CD8-positive, alpha-beta memory T cell (primary cell): ENCODE measurements around the gene TCEAL3. TPM values are rescaled to one million over a fixed set of nuclear protein-coding genes. Genes with fewer than 3 reads are reported as not detected.
"Not testable (repeated sequence)": the region's sequence is repeated elsewhere in the genome, so short reads cannot be mapped to it uniquely, and the experiment has no call there.

Source experiments
- CTCF ChIA-PET: fragments of 350-600 bp; sonication (Branson Sonifier 250); formaldehyde crosslinking; loops from one replicate; lab custom pipeline; 2021; ENCODE audit warnings: antibody characterized with exemption; lab: Charles Lee
- POLR2A ChIA-PET: fragments of 350-600 bp; sonication (Branson Sonifier 250); formaldehyde crosslinking; loops from one replicate; lab custom pipeline; 2021; ENCODE audit warnings: antibody characterized with exemption; lab: Charles Lee
- DNase-seq, 5 donors: peaks; one replicate each; pipeline versions ENCODE4 v3.0.0 to v3.0.0-alpha.2; 2020 to 2022; ENCODE audit warnings: mixed read lengths in 1 of 5
- H3K27ac ChIP-seq: one replicate; pipeline ENCODE4 v1.7.0; 2013; ENCODE audit warnings: low read depth, mild to moderate bottlenecking, low read length, moderate library complexity
- H3K27me3 ChIP-seq: 2 replicates; pipeline ENCODE4 v1.7.0; 2013; ENCODE audit warnings: low read length, mild to moderate bottlenecking; ENCODE audit not compliant: insufficient read depth, poor library complexity, severe bottlenecking
- H3K36me3 ChIP-seq: 2 replicates; pipeline ENCODE4 v1.7.0; 2013; ENCODE audit warnings: mild to moderate bottlenecking, low read length, moderate library complexity; ENCODE audit not compliant: insufficient read depth
- H3K4me1 ChIP-seq: 2 replicates; pipeline ENCODE4 v1.7.0; 2013; ENCODE audit warnings: mild to moderate bottlenecking, low read length, moderate library complexity; ENCODE audit not compliant: insufficient read depth
- H3K4me3 ChIP-seq: 2 replicates; pipeline ENCODE4 v1.7.0; 2013; ENCODE audit warnings: mild to moderate bottlenecking, low read length
- H3K9me3 ChIP-seq: 2 replicates; pipeline ENCODE4 v1.7.0; 2013; ENCODE audit warnings: mild to moderate bottlenecking, low read length
- H3K27ac Mint-ChIP-seq, 8 donors: one replicate each; pipeline ENCODE4 v1.8.0; 2020 to 2021; ENCODE audit warnings: mixed read lengths in 8 of 8, mild to moderate bottlenecking in 6 of 8, inconsistent platforms in 3 of 8, moderate library complexity in 3 of 8
- H3K27me3 Mint-ChIP-seq, 2 donors: one replicate each; pipeline ENCODE4 v1.8.0; 2020 to 2021; ENCODE audit warnings: mixed read lengths in 2 of 2, mild to moderate bottlenecking in 1 of 2, moderate library complexity in 1 of 2
- H3K36me3 Mint-ChIP-seq, 3 donors: one replicate each; pipeline ENCODE4 v1.8.0; 2020 to 2021; ENCODE audit warnings: mixed read lengths in 3 of 3, inconsistent platforms in 1 of 3, mild to moderate bottlenecking in 1 of 3
- H3K4me1 Mint-ChIP-seq, 3 donors: one replicate each; pipeline ENCODE4 v1.8.0; 2020 to 2021; ENCODE audit warnings: mixed read lengths in 3 of 3, inconsistent platforms in 1 of 3, mild to moderate bottlenecking in 1 of 3
- H3K4me3 Mint-ChIP-seq, 7 donors: one replicate each; pipeline ENCODE4 v1.8.0; 2020 to 2021; ENCODE audit warnings: mixed read lengths in 7 of 7, mild to moderate bottlenecking in 6 of 7, moderate library complexity in 4 of 7, inconsistent platforms in 2 of 7
- H3K9me3 Mint-ChIP-seq, 5 donors: one replicate each; pipeline ENCODE4 v1.8.0; 2020 to 2022; ENCODE audit warnings: mixed read lengths in 5 of 5, mild to moderate bottlenecking in 3 of 5, moderate library complexity in 2 of 5, inconsistent platforms in 1 of 5
- polyA plus RNA-seq: library from polyadenylated mRNA; unstranded; fragments of 300-500 nt; fragmentation: Illumina TruSeq; gene quantifications from one replicate; pipeline ENCODE4 v1.2.3, GENCODE V29; 2021
- total RNA-seq, 2 experiments: library from RNA; stranded (reverse); gene quantifications; one replicate each; pipeline ENCODE4 v1.2.3, GENCODE V29; 2021

TCEAL3 gene
- total and polyA plus RNA-seq, 3 experiments from 2014 or later = 3.9 to 13.1 (median 4.3) TPM

DNA sequence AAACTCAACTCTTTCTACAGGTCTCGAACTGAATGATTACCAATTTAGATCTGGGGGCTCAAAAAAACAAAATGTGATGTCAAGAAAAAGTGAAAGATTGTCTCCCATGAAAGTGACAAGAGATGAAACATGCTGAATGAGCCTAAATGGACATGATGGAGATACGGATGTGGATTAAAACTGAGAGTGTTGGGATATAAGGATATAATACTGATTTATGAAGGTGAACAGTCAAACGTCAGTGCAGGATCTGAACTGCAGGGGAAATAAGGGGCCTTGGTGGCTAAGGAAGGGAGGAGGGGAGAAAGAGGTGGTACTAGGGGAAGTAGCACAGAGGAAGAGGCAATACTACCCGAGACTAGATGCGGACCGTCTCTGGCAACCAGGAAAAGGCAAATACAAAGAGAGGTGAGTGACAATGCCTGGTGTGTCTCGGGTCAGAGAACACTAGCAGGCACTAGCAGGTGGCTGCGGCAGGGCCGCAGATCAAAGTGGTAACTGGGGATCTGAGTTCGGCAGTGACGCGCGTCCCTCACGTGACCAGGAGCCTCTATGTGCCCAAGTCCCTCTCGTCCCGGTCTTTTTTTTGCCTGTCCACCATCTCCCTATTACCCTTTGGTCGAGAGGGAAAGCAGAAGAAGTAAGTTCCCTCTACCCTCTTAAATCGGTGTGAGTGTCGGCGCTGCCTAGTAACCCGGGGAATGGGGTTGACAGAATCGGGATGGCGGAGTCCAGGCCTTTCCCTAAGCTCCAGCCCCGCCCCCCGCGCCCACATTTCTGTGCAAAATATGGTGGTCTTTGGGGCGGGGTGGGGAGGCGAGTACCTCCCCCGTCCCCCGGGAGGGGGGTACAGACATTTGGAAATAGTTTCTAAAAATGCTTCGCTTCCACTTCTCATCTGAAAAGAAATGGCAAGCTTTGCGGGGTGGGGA lies 20.9 kb downstream of the TCEAL3 start, which contains the start of gene TCEAL1:
TSS of gene TCEAL1 (plus strand) at position 590 of the 932 bp plus-strand sequence. CDS start 942 bp downstream, outside the sequence.
- Mint-ChIP-seq H3K27me3 (peaks cover 0 to 7% of the 10 kb centered on the region in 2 donors), H3K4me1 (peaks cover 12 to 19% (median 14%) of the 10 kb centered on the region in 3 donors), H3K4me3 (peak within 1 kb of the TSS; percentile 84 to 94 (median 88)), H3K27ac (peak within 1 kb of the TSS; percentile 77 to 96 (median 89)), H3K9me3 (no peaks in the 10 kb centered on the region), H3K36me3 (peaks cover 0 to 5% (median 0%) of the 10 kb centered on the region in 3 donors)
- DNase-seq = peak; percentile 8 to 59 (median 35)
- ChIA-PET POLR2A (no interaction called here), CTCF (no interaction called here)
- H3K27ac ChIP-seq = peak within 1 kb of the TSS; percentile 70
- no peaks in the 10 kb centered on the region for H3K9me3 ChIP-seq
- peaks cover 4% of the 10 kb centered on the region for H3K4me1 ChIP-seq
- no peaks in the 10 kb centered on the region for H3K27me3 ChIP-seq
- peak within 1 kb of the TSS; percentile 82 for H3K4me3 ChIP-seq
- no peaks in the 10 kb centered on the region for H3K36me3 ChIP-seq

DNA sequence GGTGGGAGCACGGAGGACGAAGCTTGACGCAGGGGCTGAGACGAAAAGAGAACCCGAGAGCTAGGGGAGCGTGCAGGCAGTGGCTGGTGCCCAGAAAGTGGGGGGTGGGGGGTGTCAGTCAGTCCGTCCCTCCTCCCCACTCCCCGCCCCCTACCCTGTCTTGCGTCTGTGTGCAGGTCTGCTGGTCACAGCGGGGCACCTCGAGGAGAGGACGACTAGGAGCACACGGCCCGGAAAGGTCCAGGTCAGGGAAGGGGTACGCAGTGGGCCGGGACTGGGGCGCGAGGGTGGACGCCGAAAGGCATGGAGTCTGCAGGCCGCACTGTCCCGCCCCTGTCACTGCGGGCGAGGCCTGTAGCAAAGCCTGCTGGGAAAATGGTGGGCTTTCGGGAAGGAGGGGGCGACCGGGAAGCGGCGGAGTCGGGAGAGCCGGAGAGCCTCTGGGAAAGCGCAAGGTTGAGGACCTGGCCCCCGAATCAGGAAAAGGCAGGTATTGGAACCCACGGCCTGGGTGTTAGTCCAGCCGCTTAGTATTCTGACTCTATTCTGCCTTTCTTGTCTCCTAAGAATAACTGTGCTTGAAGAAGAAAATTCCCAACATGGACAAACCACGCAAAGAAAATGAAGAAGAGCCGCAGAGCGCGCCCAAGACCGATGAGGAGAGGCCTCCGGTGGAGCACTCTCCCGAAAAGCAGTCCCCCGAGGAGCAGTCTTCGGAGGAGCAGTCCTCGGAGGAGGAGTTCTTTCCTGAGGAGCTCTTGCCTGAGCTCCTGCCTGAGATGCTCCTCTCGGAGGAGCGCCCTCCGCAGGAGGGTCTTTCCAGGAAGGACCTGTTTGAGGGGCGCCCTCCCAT lies 21.8 kb downstream of the TCEAL3 start:
- Histone ChIP-seq H3K9me3 (no peaks in the 10 kb centered on the region), H3K36me3 (no peaks in the 10 kb centered on the region), H3K27me3 (no peaks in the 10 kb centered on the region), H3K4me3 (peak overlapping the region; percentile 82), H3K27ac (peak overlapping the region; percentile 70), H3K4me1 (peaks cover 4% of the 10 kb centered on the region)
- H3K27ac Mint-ChIP-seq = peak overlapping the region; percentile 77 to 96 (median 89)
- H3K4me1 Mint-ChIP-seq = peaks cover 12 to 19% (median 14%) of the 10 kb centered on the region in 3 donors
- POLR2A ChIA-PET = no interaction called here
- peak overlapping the region; percentile 84 to 94 (median 88) for H3K4me3 Mint-ChIP-seq
- peaks cover 0 to 5% (median 0%) of the 10 kb centered on the region in 3 donors for H3K36me3 Mint-ChIP-seq
- H3K9me3 Mint-ChIP-seq = no peaks in the 10 kb centered on the region
- DNase-seq = peak in 3 of 5 donors; percentile 2 to 44 (median 26)
- CTCF ChIA-PET = no interaction called here
- H3K27me3 Mint-ChIP-seq = peaks cover 0 to 7% of the 10 kb centered on the region in 2 donors

DNA sequence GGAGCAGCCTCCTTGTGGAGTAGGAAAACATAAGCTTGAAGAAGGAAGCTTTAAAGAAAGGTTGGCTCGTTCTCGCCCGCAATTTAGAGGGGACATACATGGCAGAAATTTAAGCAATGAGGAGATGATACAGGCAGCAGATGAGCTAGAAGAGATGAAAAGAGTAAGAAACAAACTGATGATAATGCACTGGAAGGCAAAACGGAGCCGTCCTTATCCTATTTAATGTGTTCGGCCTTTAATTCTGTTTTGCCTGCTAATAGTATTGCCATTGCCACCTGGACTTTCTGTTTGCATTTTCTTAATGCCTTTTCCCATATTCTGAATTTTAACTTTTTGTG lies 22.4 kb downstream of the TCEAL3 start:
- H3K4me1 ChIP-seq = peaks cover 4% of the 10 kb centered on the region
- H3K4me3 ChIP-seq = peak overlapping the region; percentile 82
- H3K9me3 Mint-ChIP-seq = no peaks in the 10 kb centered on the region
- no peaks in the 10 kb centered on the region for H3K9me3 ChIP-seq
- H3K27ac Mint-ChIP-seq = peak overlapping the region in 2 of 8 donors; percentile 8 to 96
- peaks cover 0 to 8% of the 10 kb centered on the region in 2 donors for H3K27me3 Mint-ChIP-seq
- H3K36me3 ChIP-seq = no peaks in the 10 kb centered on the region
- H3K27ac ChIP-seq = no peak overlapping the region
- CTCF ChIA-PET = interaction anchor here (1.1 kb wide), 1 partner anchor 56 kb away, joined by 3 read pairs; the partner anchor contains the start of gene MORF4L2
- H3K4me1 Mint-ChIP-seq = peaks cover 12 to 19% (median 14%) of the 10 kb centered on the region in 3 donors
- H3K4me3 Mint-ChIP-seq = peak overlapping the region; percentile 84 to 94 (median 88)
- H3K36me3 Mint-ChIP-seq = peaks cover 0 to 5% (median 0%) of the 10 kb centered on the region in 3 donors
- no peaks in the 10 kb centered on the region for H3K27me3 ChIP-seq
- DNase-seq = no peak
- POLR2A ChIA-PET = no interaction called here

DNA sequence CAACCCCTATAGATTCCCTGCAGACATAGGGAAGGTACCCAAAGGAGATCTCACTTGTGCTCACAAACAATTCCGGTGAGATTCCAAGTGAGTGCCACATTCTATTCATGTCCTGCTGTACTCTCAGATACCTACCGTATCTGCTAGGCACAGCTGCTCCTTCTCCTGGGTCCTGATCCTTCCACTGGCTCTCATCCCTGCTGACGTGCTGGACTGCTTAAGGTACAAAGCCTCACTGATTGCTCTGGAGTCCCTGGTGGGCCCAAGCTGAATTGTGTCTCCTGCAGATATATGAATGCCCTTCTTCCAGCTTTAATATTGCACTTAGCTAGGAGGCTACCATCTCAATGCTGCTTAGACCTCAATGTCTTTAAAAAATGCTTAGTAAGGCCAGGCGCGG lies 23.4 kb downstream of the TCEAL3 start:
- no peaks in the 10 kb centered on the region for H3K27me3 ChIP-seq
- POLR2A ChIA-PET = no interaction called here
- no peak overlapping the region for H3K4me3 ChIP-seq
- Mint-ChIP-seq H3K9me3 (no peaks in the 10 kb centered on the region), H3K27ac (no peak overlapping the region), H3K4me3 (no peak overlapping the region), H3K36me3 (peaks cover 0 to 5% (median 0%) of the 10 kb centered on the region in 3 donors), H3K27me3 (peaks cover 0 to 11% of the 10 kb centered on the region in 2 donors), H3K4me1 (peaks cover 12 to 19% (median 14%) of the 10 kb centered on the region in 3 donors)
- peaks cover 4% of the 10 kb centered on the region for H3K4me1 ChIP-seq
- H3K36me3 ChIP-seq = no peaks in the 10 kb centered on the region
- no peaks in the 10 kb centered on the region for H3K9me3 ChIP-seq
- H3K27ac ChIP-seq = no peak overlapping the region
- CTCF ChIA-PET = interaction anchor here (1.1 kb wide), 1 partner anchor 55 kb away, joined by 3 read pairs; the partner anchor contains the start of gene MORF4L2
- no peak for DNase-seq

DNA sequence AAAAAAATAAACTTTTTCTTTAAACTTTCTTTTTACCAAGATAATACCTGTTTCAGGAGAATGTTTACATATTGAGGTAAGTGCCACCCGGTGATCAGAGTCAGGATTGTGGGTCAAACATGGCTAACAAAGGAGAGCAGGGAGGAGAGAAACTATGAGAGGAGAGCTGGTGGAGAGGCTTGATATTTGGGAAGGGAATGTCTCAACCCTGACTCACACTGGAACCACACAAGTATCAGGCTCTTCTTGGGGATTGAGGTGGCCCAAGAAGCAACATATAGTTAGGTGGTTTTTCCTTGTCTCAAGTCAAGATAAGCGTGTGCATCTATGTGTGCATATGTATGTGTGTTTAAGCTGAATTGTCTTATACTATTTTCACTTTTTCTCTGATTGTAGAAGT lies 27.7 kb downstream of the TCEAL3 start:
- no peaks in the 10 kb centered on the region for H3K36me3 Mint-ChIP-seq
- DNase-seq = no peak
- Histone ChIP-seq H3K4me3 (no peak overlapping the region), H3K27me3 (no peaks in the 10 kb centered on the region), H3K36me3 (no peaks in the 10 kb centered on the region), H3K9me3 (no peaks in the 10 kb centered on the region), H3K27ac (no peak overlapping the region), H3K4me1 (no peaks in the 10 kb centered on the region)
- no peak overlapping the region for H3K27ac Mint-ChIP-seq
- POLR2A ChIA-PET = no interaction called here
- peaks cover 0 to 5% of the 10 kb centered on the region in 2 donors for H3K27me3 Mint-ChIP-seq
- no peak overlapping the region for H3K4me3 Mint-ChIP-seq
- CTCF ChIA-PET = no interaction called here
- no peaks in the 10 kb centered on the region for H3K9me3 Mint-ChIP-seq
- no peaks in the 10 kb centered on the region for H3K4me1 Mint-ChIP-seq

DNA sequence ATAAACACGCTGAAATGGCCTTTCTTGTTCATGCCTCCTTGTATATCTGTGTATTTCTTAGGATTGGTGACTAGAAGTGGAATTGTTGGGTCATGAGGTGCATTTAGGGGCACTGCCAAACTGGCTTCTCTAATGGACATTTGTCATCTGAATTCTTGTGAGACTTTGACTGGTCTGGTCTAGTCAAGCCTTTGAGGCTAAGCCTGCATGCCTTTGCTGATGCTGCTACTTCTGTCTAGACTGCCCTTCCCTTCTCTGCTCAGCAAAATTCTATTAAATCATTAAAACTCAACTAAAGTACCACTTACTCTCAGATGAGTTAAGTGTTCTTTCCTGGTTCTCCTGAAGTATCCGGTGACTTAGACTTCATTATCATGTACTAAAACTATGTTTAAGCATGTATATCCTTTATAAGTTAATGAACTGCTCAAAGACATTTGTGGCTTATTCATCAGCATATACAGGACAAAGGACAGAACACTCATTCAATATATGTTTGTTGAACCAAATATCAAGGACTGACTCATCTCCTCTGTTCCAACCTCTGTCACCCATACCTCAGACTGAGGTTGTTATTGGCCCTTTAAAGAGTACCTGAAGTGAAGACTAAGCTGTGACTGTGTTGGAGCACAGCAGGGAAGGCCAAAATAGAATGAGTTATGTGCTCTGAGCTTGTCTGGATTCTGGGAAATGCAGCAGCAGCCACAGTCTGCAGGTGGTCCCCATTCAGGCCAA lies 30.0 kb downstream of the TCEAL3 start:
- DNase-seq = no peak
- POLR2A ChIA-PET = no interaction called here
- no peaks in the 10 kb centered on the region for H3K9me3 ChIP-seq
- H3K4me1 ChIP-seq = no peaks in the 10 kb centered on the region
- no peak overlapping the region for H3K4me3 ChIP-seq
- no peaks in the 10 kb centered on the region for H3K27me3 ChIP-seq
- no peak overlapping the region for H3K27ac ChIP-seq
- CTCF ChIA-PET = no interaction called here
- Mint-ChIP-seq H3K27ac (no peak overlapping the region), H3K4me3 (no peak overlapping the region), H3K4me1 (no peaks in the 10 kb centered on the region), H3K9me3 (no peaks in the 10 kb centered on the region), H3K27me3 (peaks cover 6 to 7% of the 10 kb centered on the region in 2 donors), H3K36me3 (no peaks in the 10 kb centered on the region)
- H3K36me3 ChIP-seq = no peaks in the 10 kb centered on the region

DNA sequence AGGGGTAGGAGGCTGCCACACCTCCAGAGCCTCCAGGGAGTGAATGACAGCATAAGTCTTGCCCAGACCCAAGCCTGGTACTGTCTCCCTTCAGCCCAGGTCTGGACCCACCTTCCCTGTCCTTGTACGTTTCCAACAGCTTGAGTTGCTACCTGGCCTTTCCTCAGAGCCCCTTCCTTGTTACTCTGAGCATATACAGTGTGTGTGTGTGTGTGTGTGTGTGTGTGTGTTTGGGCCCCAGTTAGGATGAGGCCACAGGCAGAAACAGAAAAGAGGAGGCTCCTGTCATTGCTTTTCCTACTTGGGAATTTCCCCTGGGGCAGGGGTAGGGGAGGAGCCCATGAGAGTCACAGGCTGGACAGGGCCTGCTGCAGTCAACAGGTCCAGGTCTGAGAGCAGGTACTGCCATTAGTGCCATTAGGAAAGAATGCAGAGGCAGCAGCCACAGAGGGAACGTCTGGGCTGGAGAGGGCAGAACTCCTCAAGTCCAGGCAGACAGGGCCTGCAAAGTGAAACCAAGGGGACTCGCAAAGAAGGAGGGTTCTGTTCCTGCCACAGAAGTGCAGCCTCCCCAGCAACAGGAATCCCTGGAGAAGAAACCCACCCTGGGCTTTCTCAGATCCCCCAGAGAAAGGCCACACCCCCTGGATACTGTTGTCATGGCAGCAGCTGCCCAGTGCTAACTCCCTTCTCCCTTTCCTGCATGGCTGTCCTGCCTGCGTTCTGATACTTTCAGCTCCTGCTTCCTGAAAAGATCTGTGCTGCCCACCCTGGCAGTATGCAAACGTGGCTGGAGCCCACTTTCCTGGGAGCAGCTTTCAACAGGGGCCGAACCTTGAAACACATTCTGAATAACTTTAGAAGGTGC lies 30.9 kb downstream of the TCEAL3 start:
- H3K4me1 Mint-ChIP-seq, POLR2A ChIA-PET, H3K27me3 Mint-ChIP-seq, H3K36me3 Mint-ChIP-seq, H3K27me3 ChIP-seq, H3K36me3 ChIP-seq, H3K4me1 ChIP-seq, H3K4me3 ChIP-seq, H3K4me3 Mint-ChIP-seq, H3K9me3 Mint-ChIP-seq, H3K27ac Mint-ChIP-seq, CTCF ChIA-PET, DNase-seq, H3K9me3 ChIP-seq, H3K27ac ChIP-seq: not testable (repeated sequence)
